MCF 10A (cell line): ENCODE results near the gene CDX2. TPM values are rescaled to one million over a fixed set of nuclear protein-coding genes. Genes with fewer than 3 reads are reported as not detected.

ENCODE experiments used
- BruUV-seq: library from RNA; stranded (reverse); fragments of 400-500 nt; replicated peaks from 2 replicates; lab custom pipeline; 2021; lab: Mats Ljungman, UMichigan
- CTCF ChIA-PET: fragments of 300-600 bp; sonication (Branson Sonifier 250); formaldehyde crosslinking; extraction: SDS; loops from one replicate; lab custom pipeline; 2021; ENCODE audit warnings: antibody characterized with exemption, inconsistent platforms; lab: Yijun Ruan, JAX
- POLR2A ChIA-PET: fragments of 300-600, 350-650 bp; sonication (Branson Sonifier 250); formaldehyde crosslinking; extraction: SDS; loops from one replicate; lab custom pipeline; 2020; ENCODE audit warnings: antibody characterized with exemption, inconsistent platforms; lab: Yijun Ruan, JAX
- DNase-seq: peaks from one replicate; pipeline ENCODE4 v3.0.0-alpha.2; 2018; ENCODE audit not compliant: unreplicated experiment
- H3K27ac Mint-ChIP-seq: one replicate; pipeline ENCODE4 v1.8.0; 2022; ENCODE audit warnings: mild to moderate bottlenecking, low read depth, mixed read lengths; ENCODE audit not compliant: unreplicated experiment
- H3K27me3 Mint-ChIP-seq: one replicate; pipeline ENCODE4 v1.8.0; 2022; ENCODE audit warnings: mixed read lengths; ENCODE audit not compliant: insufficient read depth, unreplicated experiment
- H3K36me3 Mint-ChIP-seq: one replicate; pipeline ENCODE4 v1.8.0; 2022; ENCODE audit warnings: mild to moderate bottlenecking, moderate library complexity, mixed read lengths; ENCODE audit not compliant: insufficient read depth, unreplicated experiment
- H3K4me1 Mint-ChIP-seq: one replicate; pipeline ENCODE4 v1.8.0; 2022; ENCODE audit warnings: mixed read lengths; ENCODE audit not compliant: insufficient read depth, unreplicated experiment
- H3K4me3 Mint-ChIP-seq: one replicate; pipeline ENCODE4 v1.8.0; 2022; ENCODE audit warnings: mild to moderate bottlenecking, moderate library complexity, mixed read lengths; ENCODE audit not compliant: unreplicated experiment
- H3K9me3 Mint-ChIP-seq: one replicate; pipeline ENCODE4 v1.8.0; 2022; ENCODE audit warnings: mixed read lengths; ENCODE audit not compliant: unreplicated experiment
- intact Hi-C: fragments of 100-400 bp; cut with micrococcal nuclease; formaldehyde crosslinking; loops from 2 replicates; pipeline ENCODE4 v1.14.1; 2022
- total RNA-seq: library from RNA; stranded (reverse); gene quantifications from 2 replicates; pipeline ENCODE4 v1.2.3, GENCODE V29; 2022
- TF ChIP-seq, protein P1 (sequence below): fragments of 200-600 bp; IDR thresholded peaks from one replicate; pipeline ENCODE4 v1.8.0; 2022; ENCODE audit warnings: antibody characterized with exemption, mild to moderate bottlenecking; ENCODE audit not compliant: unreplicated experiment

The CDX2 gene
- total RNA-seq, 1 experiment from 2014 or later: not detected

- TF ChIP-seq, protein P1, sequence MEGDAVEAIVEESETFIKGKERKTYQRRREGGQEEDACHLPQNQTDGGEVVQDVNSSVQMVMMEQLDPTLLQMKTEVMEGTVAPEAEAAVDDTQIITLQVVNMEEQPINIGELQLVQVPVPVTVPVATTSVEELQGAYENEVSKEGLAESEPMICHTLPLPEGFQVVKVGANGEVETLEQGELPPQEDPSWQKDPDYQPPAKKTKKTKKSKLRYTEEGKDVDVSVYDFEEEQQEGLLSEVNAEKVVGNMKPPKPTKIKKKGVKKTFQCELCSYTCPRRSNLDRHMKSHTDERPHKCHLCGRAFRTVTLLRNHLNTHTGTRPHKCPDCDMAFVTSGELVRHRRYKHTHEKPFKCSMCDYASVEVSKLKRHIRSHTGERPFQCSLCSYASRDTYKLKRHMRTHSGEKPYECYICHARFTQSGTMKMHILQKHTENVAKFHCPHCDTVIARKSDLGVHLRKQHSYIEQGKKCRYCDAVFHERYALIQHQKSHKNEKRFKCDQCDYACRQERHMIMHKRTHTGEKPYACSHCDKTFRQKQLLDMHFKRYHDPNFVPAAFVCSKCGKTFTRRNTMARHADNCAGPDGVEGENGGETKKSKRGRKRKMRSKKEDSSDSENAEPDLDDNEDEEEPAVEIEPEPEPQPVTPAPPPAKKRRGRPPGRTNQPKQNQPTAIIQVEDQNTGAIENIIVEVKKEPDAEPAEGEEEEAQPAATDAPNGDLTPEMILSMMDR: no peak
- Mint-ChIP-seq H3K9me3 (no peaks in the 10 kb centered on the region), H3K4me3 (peak overlapping the region; percentile 16), H3K36me3 (no peaks in the 10 kb centered on the region), H3K27ac (no peak overlapping the region), H3K4me1 (no peaks in the 10 kb centered on the region), H3K27me3 (no peaks in the 10 kb centered on the region)
- CTCF ChIA-PET: interaction anchor here (1.2 to 7.1 kb wide), 8 partner anchors 13 to 593 kb away, joined by 3 to 85 read pairs (median 6); no protein-coding TSS in a partner anchor
- intact Hi-C loops: loop anchor here (2.0 to 10.0 kb wide), 3 partner anchors 180 to 580 kb away; no protein-coding TSS in a partner anchor
- BruUV-seq: no TSS peak
- POLR2A ChIA-PET: no interaction called here
- no peak for DNase-seq
Observed at GRCh38 chr13:27955014-27955591, 14.0 kb downstream of the CDX2 start.

DNA sequence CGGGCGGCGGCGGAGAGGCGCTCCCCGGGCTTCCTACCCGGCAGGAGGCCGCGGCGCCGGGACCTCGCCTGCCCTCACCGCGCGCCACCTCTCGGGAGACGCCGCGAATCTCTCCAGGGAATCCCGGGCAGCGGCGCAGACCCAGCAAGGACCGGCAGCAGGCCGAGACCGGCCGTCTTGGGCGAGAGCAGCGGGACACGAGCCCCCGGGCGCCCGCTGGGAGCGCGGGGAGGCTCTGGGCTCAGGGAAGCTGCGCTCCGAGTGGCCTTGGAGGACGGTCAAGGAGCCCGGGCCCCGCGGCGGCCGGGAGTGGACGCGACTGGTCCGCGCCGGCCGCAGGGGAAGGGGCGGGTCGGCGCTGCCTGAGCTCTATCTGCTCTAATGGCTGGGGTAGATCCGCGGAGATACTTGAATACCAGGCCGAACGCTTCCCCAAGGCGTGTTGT, 14.7 kb downstream of the CDX2 start:
- CTCF ChIA-PET: interaction anchor here (0.7 to 7.1 kb wide), 13 partner anchors 12 to 592 kb away, joined by 3 to 85 read pairs (median 6); no protein-coding TSS in a partner anchor
- Mint-ChIP-seq H3K36me3 (no peaks in the 10 kb centered on the region), H3K27ac (no peak overlapping the region), H3K4me3 (no peak overlapping the region), H3K9me3 (no peaks in the 10 kb centered on the region), H3K27me3 (no peaks in the 10 kb centered on the region), H3K4me1 (no peaks in the 10 kb centered on the region)
- no TSS peak for BruUV-seq
- TF ChIP-seq, protein P1: no peak
- no peak for DNase-seq
- intact Hi-C loops: loop anchor here (2.0 to 10.0 kb wide), 3 partner anchors 180 to 580 kb away; no protein-coding TSS in a partner anchor
- POLR2A ChIA-PET: interaction anchor here (1.2 kb wide), 1 partner anchor 124 kb away, joined by 6 read pairs; no protein-coding TSS in a partner anchor

GRCh38 chr13:27953676-27954405, 15.3 kb downstream of the CDX2 start:
- CTCF ChIA-PET: interaction anchor here (0.5 to 7.1 kb wide), 20 partner anchors 12 to 592 kb away, joined by 3 to 85 read pairs (median 4); no protein-coding TSS in a partner anchor
- H3K4me1 Mint-ChIP-seq: no peaks in the 10 kb centered on the region
- BruUV-seq: no TSS peak
- peak overlapping the region; percentile 62 for H3K27ac Mint-ChIP-seq
- no peaks in the 10 kb centered on the region for H3K9me3 Mint-ChIP-seq
- H3K4me3 Mint-ChIP-seq: peak overlapping the region; percentile 37
- TF ChIP-seq, protein P1: peak; percentile 96
- POLR2A ChIA-PET: interaction anchor here (0.7 to 1.2 kb wide), 2 partner anchors 57 to 124 kb away, joined by 3 to 6 read pairs; no protein-coding TSS in a partner anchor
- intact Hi-C loops: loop anchor here (1.0 to 10.0 kb wide), 5 partner anchors 85 to 579 kb away; no protein-coding TSS in a partner anchor
- H3K27me3 Mint-ChIP-seq: no peaks in the 10 kb centered on the region
- peak; percentile 70 for DNase-seq
- no peaks in the 10 kb centered on the region for H3K36me3 Mint-ChIP-seq
